HepG2 (cell line): ENCODE data around the gene COBLL1. TPM values are rescaled to one million over a fixed set of nuclear protein-coding genes. Genes with fewer than 3 reads are reported as not detected.

Source experiments
- CSRNP1 ChIP-seq: sonication (generic); formaldehyde crosslinking; IDR thresholded peaks from 2 replicates; pipeline ENCODE4 v1.8.1; 2023; ENCODE audit warnings: mild to moderate bottlenecking, missing genetic modification reagents
- CTCF ChIP-seq: sonication (generic); formaldehyde crosslinking; IDR thresholded peaks from 2 replicates; pipeline ENCODE4 v1.5.0; 2020; ENCODE audit warnings: mild to moderate bottlenecking, missing genetic modification reagents, moderate library complexity
- KDM3A ChIP-seq: IDR thresholded peaks from 2 replicates; pipeline ENCODE4 v1.6.1; 2018; ENCODE audit warnings: low read depth, missing compliant biosample characterization
- REPIN1 ChIP-seq: sonication (generic); formaldehyde crosslinking; IDR thresholded peaks from 2 replicates; pipeline ENCODE4 v1.8.0; 2022; ENCODE audit warnings: missing genetic modification reagents, low read depth, mild to moderate bottlenecking, borderline replicate concordance
- ZNF281 ChIP-seq: sonication (generic); formaldehyde crosslinking; IDR thresholded peaks from 2 replicates; pipeline ENCODE4 v1.4.0; 2020; ENCODE audit warnings: missing genetic modification reagents, borderline replicate concordance
- ZNF577 ChIP-seq: sonication (generic); formaldehyde crosslinking; IDR thresholded peaks from 2 replicates; pipeline ENCODE4 v1.4.0; 2020; ENCODE audit warnings: mild to moderate bottlenecking, low read depth, missing genetic modification reagents, borderline replicate concordance
- ZNF737 ChIP-seq: sonication (generic); formaldehyde crosslinking; IDR thresholded peaks from 2 replicates; pipeline ENCODE4 v1.5.0; 2020; ENCODE audit warnings: missing genetic modification reagents, mild to moderate bottlenecking, borderline replicate concordance
- ZSCAN20 ChIP-seq: sonication (generic); formaldehyde crosslinking; IDR thresholded peaks from 2 replicates; pipeline ENCODE4 v1.4.0; 2020; ENCODE audit warnings: missing genetic modification reagents, mild to moderate bottlenecking, borderline replicate concordance
- polyA plus RNA-seq, 8 experiments: library from polyadenylated mRNA; depleted of rRNA in 3 of 8; stranded (reverse) in 7 of 8; unstranded in 1 of 8; fragments of >200 nt; fragmentation: Illumina TruSeq in 4 of 8; extraction: Trizol in 4 of 8; gene quantifications; 2 replicates each; pipeline versions ENCODE4 v1.2.1 to v1.2.3, GENCODE V29; 2011 to 2016; ENCODE audit warnings: low read depth in 4 of 8, missing spikeins in 1 of 8, mixed read lengths in 1 of 8; ENCODE audit not compliant: insufficient read depth in 1 of 8
- total RNA-seq, 5 experiments: library from RNA; depleted of rRNA; stranded (reverse); fragments of >200 nt; fragmentation: Illumina TruSeq; extraction: Trizol; gene quantifications; 2 replicates each; pipeline ENCODE4 v1.2.3, GENCODE V29; 2016; ENCODE audit warnings: low read depth in 1 of 5

COBLL1 gene
- total and polyA plus RNA-seq, 2 of the 13 experiments (the other 11 are each of a cell fraction or from before 2014, with no cell fraction given): 32.6 to 86.8 TPM

- no peak for TF ChIP-seq CSRNP1 (CRISPR knock-in tag)
- no peak for TF ChIP-seq ZNF281 (CRISPR knock-in tag)
- TF ChIP-seq ZSCAN20 (CRISPR knock-in tag): no peak
- TF ChIP-seq KDM3A: no peak
- no peak for TF ChIP-seq ZNF577
- no peak for TF ChIP-seq ZNF737
- no peak for TF ChIP-seq REPIN1
- no peak for TF ChIP-seq CTCF (CRISPR knock-in tag)
Measured at GRCh38 chr2:164657129-164657528, 184.5 kb downstream of the COBLL1 start (continued).
